Stimulated activated effector memory CD8-positive, alpha-beta T cell treated with anti-CD3 and anti-CD28 coated beads, Interleukin-12 subunit alpha, Interleukin-12 subunit beta, amount 100 ng/mL, for 72 hours (primary cell): Measurements from ENCODE around the gene STAT2.
"Not testable (repeated sequence)": the region's sequence is repeated elsewhere in the genome, so short reads cannot be mapped to it uniquely, and the experiment has no call there.

Source experiments
- ATAC-seq: fragments of 150-1000 bp; cut with Tn5 transposase; 2 replicates; pipeline ENCODE4 v1.10.0; 2021
- DNase-seq, 2 donors: peaks; one replicate each; pipeline ENCODE4 v3.0.0; 2021 to 2022; ENCODE audit warnings: low spot score in 2 of 2
- H3K27ac Mint-ChIP-seq: one replicate; pipeline ENCODE4 v1.8.0; 2022; ENCODE audit warnings: mild to moderate bottlenecking, mixed read lengths
- H3K36me3 Mint-ChIP-seq: one replicate; pipeline ENCODE4 v1.8.0; 2022; ENCODE audit warnings: mild to moderate bottlenecking, mixed read lengths
- H3K4me1 Mint-ChIP-seq: one replicate; pipeline ENCODE4 v1.8.0; 2022; ENCODE audit warnings: mixed read lengths
- H3K4me3 Mint-ChIP-seq: one replicate; pipeline ENCODE4 v1.8.0; 2022; ENCODE audit warnings: mild to moderate bottlenecking, mixed read lengths
- H3K9me3 Mint-ChIP-seq: one replicate; pipeline ENCODE4 v1.8.0; 2022; ENCODE audit warnings: mixed read lengths

The STAT2 gene

GRCh38 chr12:56375598-56376434 lies 15.9 kb upstream of the STAT2 start:
- ATAC-seq (no peak), DNase-seq (no peak)
- Mint-ChIP-seq H3K27ac (no peak overlapping the region), H3K9me3 (no peaks in the 10 kb centered on the region), H3K4me1 (no peaks in the 10 kb centered on the region), H3K36me3 (no peaks in the 10 kb centered on the region), H3K4me3 (no peak overlapping the region)

GRCh38 chr12:56374726-56375597 lies 15.1 kb upstream of the STAT2 start:
- Mint-ChIP-seq H3K36me3 (no peaks in the 10 kb centered on the region), H3K4me3 (no peak overlapping the region), H3K9me3 (no peaks in the 10 kb centered on the region), H3K27ac (no peak overlapping the region), H3K4me1 (no peaks in the 10 kb centered on the region)
- ATAC-seq (no peak), DNase-seq (no peak)

DNA sequence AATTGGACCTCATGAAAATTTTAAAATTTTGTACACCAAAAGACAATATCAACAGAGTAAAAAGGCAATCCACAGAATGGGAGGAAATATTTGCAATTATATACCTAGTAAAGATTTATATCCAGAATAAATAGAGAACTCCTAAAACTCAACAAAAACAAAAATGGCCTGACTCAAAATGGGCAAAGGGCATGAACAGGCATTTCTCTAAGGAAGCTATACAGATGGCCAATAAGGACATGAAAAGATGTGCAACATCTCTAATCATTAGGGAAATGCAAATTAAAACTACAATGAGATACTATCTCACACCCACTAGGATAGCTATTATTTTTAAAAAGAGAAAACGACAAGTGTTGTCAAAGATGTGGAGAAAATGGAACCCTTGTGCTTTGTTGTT lies 13.6 kb upstream of the STAT2 start:
- Mint-ChIP-seq H3K27ac (no peak overlapping the region), H3K36me3 (no peaks in the 10 kb centered on the region), H3K4me1 (no peaks in the 10 kb centered on the region), H3K4me3 (no peak overlapping the region), H3K9me3 (no peaks in the 10 kb centered on the region)
- no peak for DNase-seq
- ATAC-seq = no peak

DNA sequence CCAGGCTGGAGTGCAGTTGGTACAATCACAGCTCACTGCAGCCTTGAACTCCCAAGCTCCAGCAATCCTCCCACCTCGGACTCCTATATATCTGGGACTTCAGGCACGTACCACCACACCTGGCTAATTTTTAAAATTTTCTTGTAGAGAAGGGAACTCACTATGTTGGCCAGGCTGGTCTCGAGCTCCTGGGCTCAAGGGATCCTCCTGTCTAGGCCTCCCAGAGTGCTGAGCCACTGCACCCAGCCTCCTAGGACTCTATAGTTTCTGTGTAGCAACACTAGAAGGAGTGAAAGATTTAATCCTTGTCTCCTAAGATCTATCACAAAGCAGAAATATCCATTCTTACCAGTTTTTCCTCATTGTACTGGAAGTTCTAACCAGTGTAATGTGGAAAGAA lies 7.0 kb upstream of the STAT2 start:
- ATAC-seq (no peak), DNase-seq (no peak)
- Mint-ChIP-seq H3K27ac (no peak overlapping the region), H3K9me3 (no peaks in the 10 kb centered on the region), H3K36me3 (no peaks in the 10 kb centered on the region), H3K4me1 (no peaks in the 10 kb centered on the region), H3K4me3 (no peak overlapping the region)

DNA sequence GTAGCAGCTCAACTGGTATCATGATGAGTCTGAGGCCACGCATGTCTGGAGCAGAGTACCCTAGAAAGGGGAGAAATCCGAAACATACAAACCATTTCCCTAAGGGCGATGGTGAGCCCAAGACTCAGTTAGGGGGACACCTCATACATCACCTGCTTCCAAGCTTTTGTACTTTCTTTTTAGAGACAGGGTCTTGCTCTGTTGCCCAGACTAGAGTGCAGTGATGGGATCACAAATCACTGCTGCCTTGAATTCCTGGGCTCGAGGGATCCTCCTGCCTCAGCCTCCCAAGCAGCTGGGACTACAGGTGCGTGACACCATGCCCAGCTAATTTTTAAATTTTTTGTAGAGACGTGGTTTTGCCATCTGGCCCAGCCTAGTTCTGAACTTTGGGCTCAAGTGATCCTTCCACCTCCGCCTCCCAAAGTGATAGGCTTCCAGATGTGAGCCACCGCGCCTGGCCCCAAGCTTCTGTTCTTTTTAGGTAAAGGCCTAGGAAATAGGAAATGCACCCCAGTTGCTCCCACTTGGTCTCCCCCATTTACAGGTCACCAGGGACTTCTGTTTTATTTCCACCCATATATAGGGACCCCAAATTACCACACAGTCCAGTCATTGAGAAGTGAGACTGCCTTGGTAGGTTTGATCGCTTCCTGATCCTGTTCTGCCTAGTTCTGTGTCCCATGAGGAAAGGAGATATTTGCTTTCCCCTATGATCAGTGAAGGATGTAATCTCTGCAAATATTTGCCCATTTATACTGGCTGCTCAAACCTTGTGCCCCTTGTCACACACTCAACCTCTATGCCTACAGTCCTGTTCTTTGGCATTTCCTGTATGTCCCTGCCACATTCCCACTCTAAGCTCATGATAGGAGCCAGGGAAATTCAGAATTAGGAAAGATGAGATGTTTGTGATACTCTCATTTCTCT lies 2.5 kb upstream of the STAT2 start, which contains the start of gene APOF:
Gene APOF (minus strand): TSS at position 728 of the 930 bp plus-strand sequence. CDS start 112 bp downstream, at position 616.
- Mint-ChIP-seq H3K4me3 (peak within 1 kb of the TSS; percentile 84), H3K4me1 (peaks cover 26% of the 10 kb centered on the region)

GRCh38 chr12:56361487-56362129 lies 1.7 kb upstream of the STAT2 start:
- Mint-ChIP-seq H3K9me3 (no peaks in the 10 kb centered on the region), H3K27ac (peak overlapping the region; percentile 90), H3K4me3 (peak overlapping the region; percentile 84), H3K36me3 (peaks cover 33% of the 10 kb centered on the region), H3K4me1 (peaks cover 26% of the 10 kb centered on the region)
- no peak for ATAC-seq
- DNase-seq = no peak

More for the DNA sequence above, 2.5 kb upstream of the STAT2 start, which contains the start of gene APOF:
- H3K9me3 Mint-ChIP-seq = no peaks in the 10 kb centered on the region
- ATAC-seq (no peak), DNase-seq (no peak)
- peaks cover 25% of the 10 kb centered on the region for H3K36me3 Mint-ChIP-seq
- H3K27ac Mint-ChIP-seq = peak within 1 kb of the TSS; percentile 90

- H3K36me3 Mint-ChIP-seq = peaks cover 59% of the 10 kb centered on the region
- peak overlapping the region; percentile 84 for H3K4me3 Mint-ChIP-seq
- DNase-seq (no peak), ATAC-seq (no peak)
- peak overlapping the region; percentile 90 for H3K27ac Mint-ChIP-seq
- no peaks in the 10 kb centered on the region for H3K9me3 Mint-ChIP-seq
- peaks cover 33% of the 10 kb centered on the region for H3K4me1 Mint-ChIP-seq
Observed at GRCh38 chr12:56358836-56359532, 923 bp downstream of the STAT2 start.

DNA sequence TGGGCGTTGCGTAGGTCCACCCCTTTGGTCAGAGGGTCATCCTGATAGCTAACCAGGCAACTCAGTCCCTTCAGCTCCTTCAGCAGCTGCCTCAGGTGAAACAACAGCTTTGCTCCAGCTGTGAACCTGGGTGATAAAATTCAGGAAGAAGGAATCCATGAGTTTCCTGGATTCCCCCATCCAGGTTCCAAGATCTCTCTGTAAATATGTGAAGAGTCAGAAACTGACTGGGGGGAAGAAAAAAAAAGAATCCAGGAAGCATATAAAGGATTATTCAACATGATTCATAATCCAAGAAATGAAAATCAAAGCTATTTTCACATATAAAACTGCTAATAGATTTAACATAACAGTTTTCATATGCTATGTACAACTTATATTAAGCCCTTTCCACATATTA lies 8.6 kb downstream of the STAT2 start:
- no peak for DNase-seq
- ATAC-seq = no peak
- Mint-ChIP-seq H3K36me3 (peaks cover 100% of the 10 kb centered on the region), H3K27ac (peak overlapping the region; percentile 41), H3K4me3 (no peak overlapping the region), H3K4me1 (peaks cover 7% of the 10 kb centered on the region), H3K9me3 (no peaks in the 10 kb centered on the region)

DNA sequence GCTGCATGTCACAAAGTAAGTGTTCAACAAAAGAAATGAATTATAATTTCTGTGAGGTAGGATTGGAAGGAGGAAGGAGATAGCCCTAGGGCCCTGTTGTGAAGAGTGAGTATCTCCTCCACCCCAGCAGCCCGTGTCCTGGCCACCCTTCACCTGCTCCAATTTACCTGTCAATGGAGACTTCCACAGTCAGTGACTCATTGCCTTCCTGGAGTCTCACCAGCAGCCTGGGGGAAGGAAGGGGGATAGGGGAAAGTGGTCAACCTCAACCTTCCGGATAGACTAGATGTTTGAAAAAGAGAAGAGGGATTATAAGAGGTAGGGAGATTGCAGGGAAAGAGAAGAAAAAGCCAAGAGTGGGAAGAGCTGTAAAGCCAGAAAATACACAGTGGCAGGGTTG lies 9.2 kb downstream of the STAT2 start:
- H3K4me1 Mint-ChIP-seq = peaks cover 2% of the 10 kb centered on the region
- no peaks in the 10 kb centered on the region for H3K9me3 Mint-ChIP-seq
- H3K27ac Mint-ChIP-seq = peak overlapping the region; percentile 41
- DNase-seq = no peak
- H3K4me3 Mint-ChIP-seq = no peak overlapping the region
- no peak for ATAC-seq
- H3K36me3 Mint-ChIP-seq = peaks cover 100% of the 10 kb centered on the region

- no peak for DNase-seq
- Mint-ChIP-seq H3K9me3 (no peaks in the 10 kb centered on the region), H3K4me3 (no peak overlapping the region), H3K36me3 (peaks cover 100% of the 10 kb centered on the region), H3K27ac (no peak overlapping the region), H3K4me1 (no peaks in the 10 kb centered on the region)
- ATAC-seq = peak; percentile 34
Observed at GRCh38 chr12:56348776-56349175, 11.1 kb downstream of the STAT2 start.

DNA sequence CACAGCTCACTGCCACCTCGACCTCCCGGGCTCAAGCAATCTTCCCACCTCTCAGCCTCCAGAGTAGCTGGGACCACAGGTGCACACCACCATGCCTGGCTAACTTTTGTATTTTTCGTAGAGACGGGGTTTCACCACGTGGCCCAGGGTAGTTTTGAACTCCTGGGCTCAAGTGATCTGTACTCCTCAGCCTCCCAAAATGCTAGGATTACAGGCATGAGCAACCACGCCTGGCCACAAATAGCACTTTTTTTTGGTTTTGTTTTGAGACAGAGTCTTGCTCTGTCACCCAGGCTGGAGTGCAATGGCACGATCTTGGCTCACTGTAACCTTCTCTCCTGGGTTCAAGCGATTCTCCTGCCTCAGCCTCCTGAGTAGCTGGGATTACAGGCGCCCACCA lies 12.7 kb downstream of the STAT2 start:
- not testable (repeated sequence) for ATAC-seq, DNase-seq, H3K4me1 Mint-ChIP-seq, H3K9me3 Mint-ChIP-seq, H3K4me3 Mint-ChIP-seq
- H3K27ac Mint-ChIP-seq = peak overlapping the region; percentile 75
- peaks cover 99% of the 10 kb centered on the region for H3K36me3 Mint-ChIP-seq

GRCh38 chr12:56346675-56347074 lies 13.2 kb downstream of the STAT2 start:
- H3K27ac Mint-ChIP-seq = no peak overlapping the region
- no peaks in the 10 kb centered on the region for H3K9me3 Mint-ChIP-seq
- DNase-seq (no peak), ATAC-seq (peak; percentile 41)
- peaks cover 98% of the 10 kb centered on the region for H3K36me3 Mint-ChIP-seq
- H3K4me1 Mint-ChIP-seq = no peaks in the 10 kb centered on the region
- no peak overlapping the region for H3K4me3 Mint-ChIP-seq

DNA sequence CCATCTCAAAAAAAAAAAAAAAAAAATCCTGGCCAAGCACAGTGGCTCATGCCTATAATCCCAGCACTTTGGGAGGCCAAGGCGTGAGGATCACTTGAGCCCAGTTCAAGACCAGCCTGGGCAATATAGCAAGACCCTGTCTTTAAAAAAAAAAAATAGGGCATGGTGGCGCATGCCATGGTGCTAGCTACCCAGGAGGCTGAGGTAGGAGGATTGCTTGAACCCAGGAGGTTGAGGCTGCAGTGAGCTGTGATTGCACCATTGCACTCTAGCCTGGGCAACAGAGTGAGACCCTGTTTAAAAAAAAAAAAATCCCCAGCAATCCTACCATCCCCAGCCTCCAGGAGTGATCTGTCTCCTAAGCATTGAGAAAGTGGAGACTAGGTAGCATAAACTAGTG lies 17.6 kb downstream of the STAT2 start:
- Mint-ChIP-seq H3K27ac (peak overlapping the region; percentile 10), H3K4me1 (peaks cover 28% of the 10 kb centered on the region), H3K36me3 (peaks cover 83% of the 10 kb centered on the region)
- not testable (repeated sequence) for ATAC-seq, DNase-seq, H3K4me3 Mint-ChIP-seq, H3K9me3 Mint-ChIP-seq

DNA sequence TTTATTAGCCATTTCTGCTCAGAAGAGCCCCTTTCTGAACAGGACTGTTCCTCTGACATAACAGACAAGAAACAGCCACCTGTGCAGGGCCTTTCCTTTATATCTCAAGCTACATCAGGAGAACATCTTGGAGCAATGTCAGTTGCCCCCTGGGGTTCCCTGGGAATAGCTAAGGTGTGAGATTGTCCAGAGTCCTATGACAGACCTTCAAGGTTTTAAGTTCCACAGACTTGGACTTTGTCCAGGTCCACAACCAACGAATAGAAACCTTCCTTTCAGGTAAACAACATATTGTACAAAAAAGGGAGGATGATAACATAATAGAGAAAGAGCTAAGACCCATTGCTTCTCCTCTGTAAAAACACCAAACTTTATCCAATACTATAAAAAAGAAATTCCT lies 18.3 kb downstream of the STAT2 start:
- no peaks in the 10 kb centered on the region for H3K9me3 Mint-ChIP-seq
- H3K4me1 Mint-ChIP-seq = peaks cover 33% of the 10 kb centered on the region
- H3K27ac Mint-ChIP-seq = peak overlapping the region; percentile 10
- ATAC-seq (no peak), DNase-seq (no peak)
- H3K4me3 Mint-ChIP-seq = no peak overlapping the region
- peaks cover 76% of the 10 kb centered on the region for H3K36me3 Mint-ChIP-seq
